Activated B cell treated with CpG ODN at 0.5 μM for 24 hours (primary cell): ENCODE data around the gene ACAN. TPM values are rescaled to one million over a fixed set of nuclear protein-coding genes. Genes with fewer than 3 reads are reported as not detected.

Experiments used
- ATAC-seq: fragments of 200-7000 bp; cut with Tn5 transposase; one replicate; pipeline ENCODE4 v1.10.0; 2021; ENCODE audit warnings: low read depth, mild to moderate bottlenecking, moderate library complexity
- CTCF ChIA-PET: fragments of 350-600 bp; sonication (Branson Sonifier 250); formaldehyde crosslinking; loops from one replicate; lab custom pipeline; 2021; ENCODE audit warnings: antibody characterized with exemption; lab: Charles Lee
- POLR2A ChIA-PET: fragments of 350-600 bp; sonication (Branson Sonifier 250); formaldehyde crosslinking; loops from one replicate; lab custom pipeline; 2021; ENCODE audit warnings: antibody characterized with exemption; lab: Charles Lee
- DNase-seq: peaks from one replicate; pipeline ENCODE4 v3.0.0; 2022
- H3K27ac Mint-ChIP-seq: one replicate; pipeline ENCODE4 v1.8.0; 2020; ENCODE audit warnings: mixed read lengths
- H3K27me3 Mint-ChIP-seq: one replicate; pipeline ENCODE4 v1.8.0; 2021; ENCODE audit warnings: mixed read lengths
- H3K36me3 Mint-ChIP-seq: one replicate; pipeline ENCODE4 v1.8.0; 2021; ENCODE audit warnings: low read depth, mixed read lengths
- H3K4me1 Mint-ChIP-seq: one replicate; pipeline ENCODE4 v1.8.0; 2021; ENCODE audit warnings: mixed read lengths
- H3K4me3 Mint-ChIP-seq: one replicate; pipeline ENCODE4 v1.8.0; 2020; ENCODE audit warnings: mild to moderate bottlenecking, mixed read lengths
- H3K9me3 Mint-ChIP-seq: one replicate; pipeline ENCODE4 v1.8.0; 2020; ENCODE audit warnings: mixed read lengths
- CTCF ChIP-seq: fragments of 200-600 bp; IDR thresholded peaks from one replicate; pipeline ENCODE4 v1.8.0; 2022; ENCODE audit warnings: antibody characterized with exemption, mild to moderate bottlenecking
- intact Hi-C: fragments of 100-400 bp; cut with micrococcal nuclease; formaldehyde crosslinking; loops from one replicate; pipeline ENCODE4 v1.15.1; 2024
- total RNA-seq: library from RNA; stranded (reverse); gene quantifications from 2 replicates; pipeline ENCODE4 v1.2.3, GENCODE V29; 2022

The ACAN gene
- total RNA-seq, 1 donor from 2014 or later, result not detected

GRCh38 chr15:88791637-88792036 is 11.6 kb upstream of the ACAN start:
- no peaks in the 10 kb centered on the region for H3K36me3 Mint-ChIP-seq
- ChIA-PET CTCF (no interaction called here), POLR2A (no interaction called here)
- H3K27me3 Mint-ChIP-seq, result peaks cover 34% of the 10 kb centered on the region
- H3K27ac Mint-ChIP-seq, result no peak overlapping the region
- no peak overlapping the region for H3K4me3 Mint-ChIP-seq
- H3K4me1 Mint-ChIP-seq, result no peaks in the 10 kb centered on the region
- H3K9me3 Mint-ChIP-seq, result peaks cover 3% of the 10 kb centered on the region
- ATAC-seq (no peak), DNase-seq (no peak)
- intact Hi-C loops, result no loop called here
- no peak for TF ChIP-seq CTCF

GRCh38 chr15:88792342-88793282 is 10.6 kb upstream of the ACAN start:
- TF ChIP-seq CTCF, result no peak
- no peak for ATAC-seq
- no peak overlapping the region for H3K4me3 Mint-ChIP-seq
- ChIA-PET CTCF (no interaction called here), POLR2A (no interaction called here)
- H3K9me3 Mint-ChIP-seq, result no peaks in the 10 kb centered on the region
- DNase-seq, result no peak
- H3K4me1 Mint-ChIP-seq, result no peaks in the 10 kb centered on the region
- no peak overlapping the region for H3K27ac Mint-ChIP-seq
- intact Hi-C loops, result no loop called here
- peaks cover 40% of the 10 kb centered on the region for H3K27me3 Mint-ChIP-seq
- no peaks in the 10 kb centered on the region for H3K36me3 Mint-ChIP-seq

- DNase-seq (no peak), ATAC-seq (no peak)
- Mint-ChIP-seq H3K4me1 (no peaks in the 10 kb centered on the region), H3K9me3 (no peaks in the 10 kb centered on the region), H3K27ac (no peak overlapping the region), H3K36me3 (no peaks in the 10 kb centered on the region), H3K27me3 (peaks cover 50% of the 10 kb centered on the region), H3K4me3 (no peak overlapping the region)
- intact Hi-C loops, result no loop called here
- ChIA-PET CTCF (no interaction called here), POLR2A (no interaction called here)
- no peak for TF ChIP-seq CTCF
These were observed 9.2 kb upstream of the ACAN start for GRCh38 chr15:88794001-88794400.

- peaks cover 4% of the 10 kb centered on the region for H3K4me1 Mint-ChIP-seq
- H3K27me3 Mint-ChIP-seq, result peaks cover 55% of the 10 kb centered on the region
- TF ChIP-seq CTCF, result no peak
- H3K36me3 Mint-ChIP-seq, result no peaks in the 10 kb centered on the region
- ChIA-PET CTCF (no interaction called here), POLR2A (no interaction called here)
- no peak for ATAC-seq
- no peak overlapping the region for H3K4me3 Mint-ChIP-seq
- intact Hi-C loops, result no loop called here
- no peak overlapping the region for H3K27ac Mint-ChIP-seq
- no peaks in the 10 kb centered on the region for H3K9me3 Mint-ChIP-seq
- no peak for DNase-seq
These were observed 5.4 kb upstream of the ACAN start for GRCh38 chr15:88797663-88798339.

GRCh38 chr15:88799341-88799740 is 3.9 kb upstream of the ACAN start:
- Mint-ChIP-seq H3K4me3 (no peak overlapping the region), H3K9me3 (no peaks in the 10 kb centered on the region), H3K27me3 (peaks cover 49% of the 10 kb centered on the region), H3K36me3 (no peaks in the 10 kb centered on the region), H3K27ac (no peak overlapping the region), H3K4me1 (peaks cover 6% of the 10 kb centered on the region)
- intact Hi-C loops, result no loop called here
- ATAC-seq, result no peak
- ChIA-PET POLR2A (no interaction called here), CTCF (no interaction called here)
- TF ChIP-seq CTCF, result no peak
- no peak for DNase-seq
